Activated CD4-positive, alpha-beta T cell treated with anti-CD3 and anti-CD28 coated beads, Interleukin-2, Interleukin-6, amounts not matched to agents 100 ng/mL and 50 ng/mL, durations not matched to agents 16 hours and 8 hours (primary cell): ENCODE data around the gene GRIA1.

Source experiments
- DNase-seq: peaks from one replicate; pipeline ENCODE4 v3.0.0-alpha.2; 2020

The GRIA1 gene

GRCh38 chr5:153745778-153746395, 255.4 kb downstream of the GRIA1 start:
- no peak for DNase-seq

GRCh38 chr5:153746440-153746839, 256.0 kb downstream of the GRIA1 start:
- no peak for DNase-seq

- DNase-seq: no peak
Observed at GRCh38 chr5:153748823-153749222, 258.4 kb downstream of the GRIA1 start.

GRCh38 chr5:153749960-153750359, 259.5 kb downstream of the GRIA1 start:
- no peak for DNase-seq

GRCh38 chr5:153751251-153751650, 260.8 kb downstream of the GRIA1 start:
- DNase-seq: no peak

- DNase-seq: no peak
Observed at GRCh38 chr5:153752890-153753289, 262.4 kb downstream of the GRIA1 start.

GRCh38 chr5:153753645-153754432, 263.4 kb downstream of the GRIA1 start:
- DNase-seq: no peak

GRCh38 chr5:153755913-153756500, 265.5 kb downstream of the GRIA1 start:
- DNase-seq: no peak

- DNase-seq: no peak
Observed at GRCh38 chr5:153756540-153756939, 266.1 kb downstream of the GRIA1 start.

- DNase-seq: no peak
Observed at GRCh38 chr5:153765987-153766386, 275.5 kb downstream of the GRIA1 start.

GRCh38 chr5:153767221-153768188, 277.0 kb downstream of the GRIA1 start:
- no peak for DNase-seq

- no peak for DNase-seq
Observed at GRCh38 chr5:153770066-153770465, 279.6 kb downstream of the GRIA1 start.

GRCh38 chr5:153774686-153775085, 284.2 kb downstream of the GRIA1 start:
- DNase-seq: no peak

GRCh38 chr5:153775923-153776322, 285.5 kb downstream of the GRIA1 start:
- DNase-seq: peak; percentile 12

GRCh38 chr5:153777681-153778581, 287.5 kb downstream of the GRIA1 start:
- DNase-seq: no peak

- DNase-seq: no peak
Observed at GRCh38 chr5:153779836-153780235, 289.4 kb downstream of the GRIA1 start.

GRCh38 chr5:153780876-153781705, 290.6 kb downstream of the GRIA1 start:
- DNase-seq: no peak

- DNase-seq: no peak
Observed at GRCh38 chr5:153782589-153783361, 292.3 kb downstream of the GRIA1 start.

- no peak for DNase-seq
Observed at GRCh38 chr5:153783362-153783658, 292.8 kb downstream of the GRIA1 start.

GRCh38 chr5:153784277-153784676, 293.8 kb downstream of the GRIA1 start:
- no peak for DNase-seq
